ENCODE results near the gene FPR2.
"Not testable (repeated sequence)": the region's sequence is repeated elsewhere in the genome, so short reads cannot be mapped to it uniquely, and the experiment has no call there.

Gene FPR2

DNA sequence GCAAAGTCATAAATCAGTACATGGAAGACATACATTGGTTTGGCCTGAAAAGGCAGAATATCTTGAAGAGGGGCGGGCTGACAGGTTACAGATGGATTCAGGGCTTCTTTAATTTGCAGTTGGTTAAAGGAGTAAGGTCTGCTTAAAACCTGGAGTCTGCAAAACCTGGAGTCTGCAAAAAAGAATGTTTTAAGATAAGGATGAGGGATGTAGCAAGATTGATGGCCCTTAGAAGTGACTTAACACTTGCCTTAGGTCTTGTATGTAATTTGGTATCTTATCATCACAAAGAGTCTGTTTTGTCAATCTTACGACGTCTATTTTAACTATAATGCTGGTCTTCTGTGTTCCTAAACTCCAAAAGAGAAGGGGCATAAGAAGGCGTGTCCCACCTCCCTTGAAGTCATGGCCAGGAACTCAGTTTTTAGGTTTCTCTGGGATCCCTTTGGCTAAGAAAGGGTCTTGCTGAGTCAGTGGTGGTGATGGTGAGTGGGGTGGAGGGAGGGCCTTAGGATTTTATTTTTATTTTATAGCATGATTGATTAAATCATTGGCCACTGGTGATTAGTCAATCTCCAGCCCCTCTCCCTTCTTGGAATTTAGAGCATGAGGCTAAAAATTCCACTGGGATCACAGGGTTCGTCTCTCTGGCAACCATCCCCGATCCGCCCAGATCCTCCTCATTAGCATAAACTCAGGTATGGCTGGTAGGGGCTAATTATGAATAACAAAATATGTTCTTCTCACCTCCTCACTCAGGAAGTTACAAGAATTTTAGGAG lies 27.0 kb upstream of the FPR2 start:
- no peak overlapping the region for H2AFZ ChIP-seq
- H3K4me1 ChIP-seq = no peaks in the 10 kb centered on the region
- no peak overlapping the region for H3K4me3 ChIP-seq (ENCODE audit: low read depth, low read length)
- H3K27me3 ChIP-seq (ENCODE audit: control insufficient read depth, insufficient read depth, low read length) = no peaks in the 10 kb centered on the region
- no peak overlapping the region for H3K4me2 ChIP-seq (ENCODE audit: low read length)
- no peak overlapping the region for H3K9ac ChIP-seq
- H3K9me3 ChIP-seq (ENCODE audit: control insufficient read depth, low read length) = no peaks in the 10 kb centered on the region
- H3K36me3 ChIP-seq (ENCODE audit: control insufficient read depth, insufficient read depth, low read length) = no peaks in the 10 kb centered on the region
- H3K27ac ChIP-seq = no peak overlapping the region
- H3K79me2 ChIP-seq = no peaks in the 10 kb centered on the region
- TF ChIP-seq, protein P1, sequence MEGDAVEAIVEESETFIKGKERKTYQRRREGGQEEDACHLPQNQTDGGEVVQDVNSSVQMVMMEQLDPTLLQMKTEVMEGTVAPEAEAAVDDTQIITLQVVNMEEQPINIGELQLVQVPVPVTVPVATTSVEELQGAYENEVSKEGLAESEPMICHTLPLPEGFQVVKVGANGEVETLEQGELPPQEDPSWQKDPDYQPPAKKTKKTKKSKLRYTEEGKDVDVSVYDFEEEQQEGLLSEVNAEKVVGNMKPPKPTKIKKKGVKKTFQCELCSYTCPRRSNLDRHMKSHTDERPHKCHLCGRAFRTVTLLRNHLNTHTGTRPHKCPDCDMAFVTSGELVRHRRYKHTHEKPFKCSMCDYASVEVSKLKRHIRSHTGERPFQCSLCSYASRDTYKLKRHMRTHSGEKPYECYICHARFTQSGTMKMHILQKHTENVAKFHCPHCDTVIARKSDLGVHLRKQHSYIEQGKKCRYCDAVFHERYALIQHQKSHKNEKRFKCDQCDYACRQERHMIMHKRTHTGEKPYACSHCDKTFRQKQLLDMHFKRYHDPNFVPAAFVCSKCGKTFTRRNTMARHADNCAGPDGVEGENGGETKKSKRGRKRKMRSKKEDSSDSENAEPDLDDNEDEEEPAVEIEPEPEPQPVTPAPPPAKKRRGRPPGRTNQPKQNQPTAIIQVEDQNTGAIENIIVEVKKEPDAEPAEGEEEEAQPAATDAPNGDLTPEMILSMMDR (IDR thresholded peaks at IDR 0.05) = no peak

DNA sequence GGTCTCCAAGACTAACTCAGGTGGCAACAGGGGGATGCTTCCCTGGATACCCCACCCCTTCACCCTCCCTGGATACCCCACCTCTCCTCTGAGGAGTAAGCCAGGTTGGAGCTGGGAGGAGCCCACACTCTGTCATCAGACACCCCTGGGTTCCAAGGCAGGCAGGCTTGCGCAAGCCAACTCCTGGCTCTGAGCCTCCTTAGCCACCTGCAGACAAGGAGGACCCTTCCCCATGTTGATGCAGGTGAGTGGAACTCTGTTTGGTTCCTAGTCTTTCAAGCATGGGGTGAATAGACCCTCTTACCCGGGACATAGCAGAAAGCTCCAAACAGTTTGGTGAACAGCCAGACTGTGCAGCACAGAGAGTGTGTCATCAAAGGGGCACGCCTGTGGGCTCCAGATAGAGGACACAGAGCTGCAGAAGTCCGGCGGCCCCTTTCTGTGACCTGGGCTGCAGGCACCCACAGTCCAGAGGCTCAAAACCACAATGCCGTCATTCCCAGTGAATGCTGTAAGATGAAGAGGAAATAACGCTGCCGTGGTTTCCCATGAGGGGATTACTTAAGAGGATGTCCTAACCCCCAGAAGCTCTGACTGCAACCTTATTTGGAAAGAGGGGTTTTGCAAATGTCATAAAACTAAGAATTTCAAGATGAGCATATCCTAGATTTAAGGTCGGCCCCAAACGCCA lies 25.1 kb upstream of the FPR2 start:
- no peak overlapping the region for H3K9ac ChIP-seq
- H3K9me3 ChIP-seq (ENCODE audit: control insufficient read depth, low read length) = no peaks in the 10 kb centered on the region
- no peak overlapping the region for H3K4me2 ChIP-seq (ENCODE audit: low read length)
- no peaks in the 10 kb centered on the region for H3K27me3 ChIP-seq (ENCODE audit: control insufficient read depth, insufficient read depth, low read length)
- H2AFZ ChIP-seq = no peak overlapping the region
- H3K4me3 ChIP-seq (ENCODE audit: low read depth, low read length) = no peak overlapping the region
- H3K4me1 ChIP-seq = no peaks in the 10 kb centered on the region
- TF ChIP-seq, protein P1 (IDR thresholded peaks at IDR 0.05) = no peak
- no peak overlapping the region for H3K27ac ChIP-seq
- no peaks in the 10 kb centered on the region for H3K36me3 ChIP-seq (ENCODE audit: control insufficient read depth, insufficient read depth, low read length)
- no peaks in the 10 kb centered on the region for H3K79me2 ChIP-seq

DNA sequence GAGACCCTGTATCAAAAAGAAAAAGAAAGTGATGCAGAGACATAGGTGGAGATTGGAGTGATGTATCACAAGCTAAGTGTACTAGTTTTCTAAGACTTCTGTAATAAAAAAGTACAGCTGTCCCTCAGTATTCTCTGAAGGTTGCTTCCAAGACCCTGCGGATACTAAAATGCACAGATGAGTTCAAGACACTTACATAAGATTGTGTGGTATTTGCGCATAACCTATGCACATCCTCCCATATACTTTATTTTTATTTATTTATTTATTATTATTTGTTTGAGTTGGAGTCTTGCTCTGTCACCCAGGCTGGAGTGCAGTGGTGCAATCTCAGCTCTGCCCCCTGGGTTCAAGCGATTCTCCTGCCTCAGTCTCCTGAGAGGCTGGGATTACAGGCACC lies 23.6 kb upstream of the FPR2 start:
- H3K4me1 ChIP-seq = no peaks in the 10 kb centered on the region
- no peaks in the 10 kb centered on the region for H3K27me3 ChIP-seq (ENCODE audit: control insufficient read depth, insufficient read depth, low read length)
- H3K4me3 ChIP-seq (ENCODE audit: low read depth, low read length) = no peak overlapping the region
- TF ChIP-seq, protein P1 (IDR thresholded peaks at IDR 0.05) = no peak
- H3K27ac ChIP-seq = no peak overlapping the region
- H3K79me2 ChIP-seq = no peaks in the 10 kb centered on the region
- no peak overlapping the region for H2AFZ ChIP-seq
- H3K9ac ChIP-seq = no peak overlapping the region
- H3K4me2 ChIP-seq (ENCODE audit: low read length) = no peak overlapping the region
- no peaks in the 10 kb centered on the region for H3K9me3 ChIP-seq (ENCODE audit: control insufficient read depth, low read length)
- H3K36me3 ChIP-seq (ENCODE audit: control insufficient read depth, insufficient read depth, low read length) = no peaks in the 10 kb centered on the region

DNA sequence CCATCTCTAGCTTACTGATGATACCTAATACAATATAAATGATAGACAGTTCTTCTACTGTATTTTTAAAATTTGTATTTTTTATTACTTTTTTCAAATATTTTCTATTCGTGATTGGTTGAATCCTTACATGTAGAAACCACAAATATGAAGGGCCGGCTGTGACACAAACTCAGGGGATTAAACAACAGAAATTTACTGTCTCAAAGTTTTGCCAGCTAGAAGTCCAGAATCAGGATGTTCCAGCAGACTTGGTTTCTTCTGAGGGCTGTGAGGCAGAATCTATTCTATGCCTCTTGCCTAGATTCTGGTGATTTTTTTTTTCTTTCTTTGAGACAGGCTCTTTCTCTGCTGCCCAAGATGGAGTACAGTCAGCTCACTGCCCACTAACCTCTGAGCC lies 23.1 kb upstream of the FPR2 start:
- Histone ChIP-seq H3K4me1 (no peaks in the 10 kb centered on the region), H3K36me3 (ENCODE audit: control insufficient read depth, insufficient read depth, low read length) (no peaks in the 10 kb centered on the region), H3K79me2 (no peaks in the 10 kb centered on the region), H3K27me3 (ENCODE audit: control insufficient read depth, insufficient read depth, low read length) (no peaks in the 10 kb centered on the region), H3K4me3 (ENCODE audit: low read depth, low read length) (no peak overlapping the region), H3K9ac (no peak overlapping the region), H3K4me2 (ENCODE audit: low read length) (no peak overlapping the region), H3K27ac (no peak overlapping the region), H3K9me3 (ENCODE audit: control insufficient read depth, low read length) (no peaks in the 10 kb centered on the region), H2AFZ (no peak overlapping the region)
- TF ChIP-seq, protein P1 (IDR thresholded peaks at IDR 0.05) = no peak

DNA sequence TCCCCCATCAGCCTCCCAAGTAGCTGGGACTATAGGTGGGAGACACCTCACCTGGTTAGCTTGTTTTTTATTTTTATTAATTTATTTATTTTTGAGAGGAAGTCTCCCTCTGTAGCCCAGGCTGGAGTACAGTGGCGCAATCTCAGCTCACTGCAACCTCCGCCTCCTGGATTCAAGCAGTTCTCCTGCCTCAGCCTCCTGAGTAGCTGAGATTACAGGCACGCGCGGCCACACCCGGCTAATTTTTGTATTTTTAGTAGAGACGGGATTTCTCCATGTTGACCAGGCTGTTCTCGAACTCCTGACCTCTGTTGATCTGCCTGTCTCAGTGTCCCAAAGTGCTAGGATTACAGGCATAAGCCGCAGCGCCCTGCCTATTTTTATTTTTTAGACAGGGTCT lies 22.5 kb upstream of the FPR2 start:
- not testable (repeated sequence) for H3K9ac ChIP-seq; H3K27me3 ChIP-seq (ENCODE audit: control insufficient read depth, insufficient read depth, low read length); H3K4me2 ChIP-seq (ENCODE audit: low read length); H3K4me1 ChIP-seq; H3K79me2 ChIP-seq; H2AFZ ChIP-seq; H3K36me3 ChIP-seq (ENCODE audit: control insufficient read depth, insufficient read depth, low read length); H3K4me3 ChIP-seq (ENCODE audit: low read depth, low read length); H3K27ac ChIP-seq; H3K9me3 ChIP-seq (ENCODE audit: control insufficient read depth, low read length)
